DLD1 (cell line): ENCODE data around the gene PIK3R1.

Source experiments
- in situ Hi-C: cut with HindIII; loops from 2 replicates; pipeline ENCODE4 v1.10.0; 2017; ENCODE audit warnings: low sequenced_read_pairs

Gene PIK3R1

DNA sequence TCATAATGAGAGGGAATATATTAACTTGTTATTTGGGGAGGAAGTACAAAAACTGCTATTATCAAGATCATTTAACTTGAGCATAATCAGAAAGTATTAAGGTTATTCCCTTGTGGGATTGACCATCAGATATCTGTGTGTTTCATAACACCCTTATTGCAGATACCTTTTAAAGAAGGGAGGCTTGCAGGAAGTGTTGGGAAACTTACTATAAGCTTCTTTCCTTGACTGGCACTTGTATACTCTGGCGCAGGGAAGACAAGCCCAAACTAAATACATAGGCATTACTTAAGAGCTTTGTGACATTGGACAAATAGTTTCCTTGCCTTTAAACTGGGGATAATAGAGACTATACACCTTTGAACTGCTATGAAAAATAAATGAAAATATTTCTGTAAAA lies 50.9 kb downstream of the PIK3R1 start:
- in situ Hi-C loops: loop anchor here (25.0 kb wide), 2 partner anchors 279 to 1104 kb away; no protein-coding TSS in a partner anchor

DNA sequence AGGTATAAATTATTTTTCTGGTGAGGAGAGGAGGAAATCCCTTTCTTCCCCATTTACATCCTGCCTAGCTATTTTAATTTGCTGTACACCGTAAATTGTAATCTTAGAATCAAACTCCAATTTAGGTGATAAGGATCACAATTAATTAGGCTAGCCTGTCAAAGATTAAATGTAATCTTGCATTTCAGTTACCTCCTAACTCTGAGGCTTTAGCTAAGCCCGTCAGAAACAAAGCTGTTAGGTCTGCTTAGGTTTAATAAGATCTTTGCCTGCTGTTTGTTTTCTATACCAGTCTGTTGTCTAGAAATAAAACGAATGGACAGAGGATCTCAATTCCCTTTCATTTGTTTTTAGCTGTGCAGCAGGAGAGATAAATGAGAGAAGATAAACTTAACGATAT lies 51.5 kb downstream of the PIK3R1 start:
- in situ Hi-C loops: loop anchor here (25.0 kb wide), 2 partner anchors 280 to 1105 kb away; no protein-coding TSS in a partner anchor

DNA sequence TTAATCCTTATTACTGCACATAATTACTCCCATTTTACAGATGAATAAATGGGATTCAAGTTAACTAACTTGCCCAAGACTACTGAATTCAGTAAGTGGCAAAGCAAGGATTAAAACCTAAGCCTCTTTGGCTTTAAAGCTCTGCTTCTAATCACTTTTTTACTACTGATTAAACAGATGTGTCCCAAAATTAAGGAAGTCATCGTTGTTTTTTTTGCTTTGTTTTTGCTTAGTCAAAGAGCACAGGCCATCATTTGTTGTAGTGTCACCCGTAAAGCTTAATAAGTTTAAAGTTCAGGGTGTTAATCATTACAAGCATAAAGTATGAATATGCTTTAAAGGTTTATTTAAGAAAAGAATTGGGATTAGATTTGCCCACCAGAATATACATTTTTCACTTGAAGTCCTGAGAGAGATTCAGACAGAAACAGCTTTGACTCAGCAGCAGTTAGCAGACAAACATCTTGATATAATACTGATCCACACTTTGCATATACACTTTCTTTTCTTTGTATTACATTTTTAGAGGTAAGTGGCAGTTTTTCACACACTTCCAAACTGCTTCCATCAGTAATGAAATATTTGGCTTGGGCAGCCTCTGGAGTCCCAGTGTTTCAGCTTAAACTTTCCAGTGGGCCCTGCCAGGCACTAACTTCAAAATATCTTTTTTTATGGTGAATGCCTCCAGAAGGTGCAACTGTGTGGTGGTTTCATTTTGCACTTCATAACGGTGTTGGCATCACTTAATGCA lies 52.7 kb downstream of the PIK3R1 start:
- in situ Hi-C loops: loop anchor here (25.0 kb wide), 2 partner anchors 281 to 1106 kb away; no protein-coding TSS in a partner anchor

DNA sequence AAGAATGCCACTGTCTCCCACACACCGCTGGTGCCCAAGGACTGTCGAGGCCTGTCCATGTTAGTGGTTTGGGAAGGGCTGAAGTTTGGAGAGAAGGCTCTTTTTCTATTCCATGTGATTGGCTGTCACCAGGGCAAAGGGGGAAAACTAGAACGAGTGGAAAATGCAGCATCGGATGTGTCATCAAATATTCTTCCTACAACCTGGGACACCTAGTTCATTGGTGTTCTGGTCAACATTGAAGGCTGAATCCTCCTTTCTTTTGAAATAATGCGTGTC lies 53.2 kb downstream of the PIK3R1 start:
- in situ Hi-C loops: loop anchor here (25.0 kb wide), 2 partner anchors 281 to 1106 kb away; no protein-coding TSS in a partner anchor

DNA sequence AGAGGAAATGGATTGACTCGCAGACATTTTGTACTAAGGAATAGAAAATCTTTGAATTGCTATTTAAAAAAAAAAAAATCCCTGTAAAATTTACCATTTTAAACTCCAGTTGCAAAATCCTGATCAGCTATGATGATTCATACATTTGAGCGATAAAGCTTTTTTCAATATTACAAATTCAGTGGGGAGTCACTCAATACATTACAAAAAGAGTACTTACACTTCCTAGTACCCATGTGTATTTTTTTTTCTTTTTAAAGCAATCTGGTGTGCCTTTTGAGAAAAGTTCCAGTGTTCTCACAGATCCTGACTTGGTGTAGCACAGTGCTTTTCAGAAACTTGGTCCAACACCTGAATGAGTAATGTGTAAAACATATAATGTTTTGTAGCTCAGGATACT lies 54.3 kb downstream of the PIK3R1 start:
- in situ Hi-C loops: loop anchor here (25.0 kb wide), 2 partner anchors 283 to 1108 kb away; no protein-coding TSS in a partner anchor

DNA sequence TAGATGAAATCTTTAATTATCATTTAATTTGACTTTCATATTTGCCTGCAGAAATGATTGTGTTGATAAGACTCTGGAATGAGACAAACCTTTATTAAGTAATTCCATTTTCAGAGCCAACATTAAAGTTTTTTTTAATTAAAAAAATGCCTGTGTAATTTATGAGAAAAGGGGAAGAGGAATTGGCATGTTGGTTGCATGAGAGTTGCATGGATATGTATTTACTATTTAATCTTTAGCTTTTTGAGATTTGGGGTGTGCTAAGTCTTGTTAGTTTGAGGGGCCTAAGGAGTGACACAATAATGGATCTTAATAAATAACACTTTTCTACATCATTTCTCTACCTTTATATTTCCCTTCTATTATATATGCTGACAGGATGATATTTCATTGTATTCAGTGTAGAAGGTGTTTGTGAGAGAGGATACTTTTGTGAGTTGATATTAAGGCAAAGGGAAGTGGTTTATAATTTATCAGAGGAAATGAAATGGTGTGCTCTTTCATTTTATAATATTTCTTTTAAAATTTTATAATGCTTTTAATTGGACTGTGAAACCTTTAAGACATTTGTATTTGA lies 54.9 kb downstream of the PIK3R1 start:
- in situ Hi-C loops: loop anchor here (25.0 kb wide), 2 partner anchors 283 to 1108 kb away; no protein-coding TSS in a partner anchor

DNA sequence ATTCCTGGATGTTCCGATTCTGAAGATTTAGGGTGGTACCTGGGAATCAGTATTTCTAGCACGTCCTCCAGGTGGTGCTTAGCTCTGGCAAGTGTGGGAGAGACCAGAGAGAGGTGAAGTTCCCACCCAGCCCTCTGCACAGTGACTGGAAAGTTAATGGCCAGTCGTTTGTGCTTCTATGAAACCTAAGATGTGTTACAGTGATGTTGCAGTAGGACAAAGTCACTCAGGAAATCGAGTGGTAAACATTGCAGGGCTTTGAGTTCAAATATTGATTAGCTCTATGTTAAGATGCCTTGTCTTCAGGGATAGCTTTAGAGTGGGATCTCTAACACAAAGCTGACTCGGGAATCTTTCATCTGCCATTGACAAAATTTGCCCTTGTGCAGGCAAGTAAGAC lies 55.6 kb downstream of the PIK3R1 start:
- in situ Hi-C loops: loop anchor here (25.0 kb wide), 2 partner anchors 284 to 1109 kb away; no protein-coding TSS in a partner anchor

DNA sequence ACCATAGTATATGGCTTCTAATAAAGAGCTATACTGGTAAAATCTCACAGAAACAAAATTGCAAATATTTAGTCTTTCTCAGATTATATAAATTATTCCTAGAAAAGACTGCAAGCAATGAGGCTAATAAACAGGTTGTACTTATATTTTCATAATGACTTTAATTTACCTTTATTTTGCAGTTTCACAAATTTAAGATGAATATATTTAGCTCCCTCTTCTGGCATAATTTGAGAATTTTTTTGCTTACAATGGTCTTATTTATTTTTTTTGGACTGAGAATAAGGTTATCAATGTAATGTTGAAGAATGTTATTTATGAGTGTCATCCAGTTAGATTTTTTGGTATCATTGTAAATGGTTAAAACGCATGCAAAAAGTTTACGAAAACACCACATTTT lies 56.7 kb downstream of the PIK3R1 start:
- in situ Hi-C loops: loop anchor here (25.0 kb wide), 2 partner anchors 285 to 1110 kb away; no protein-coding TSS in a partner anchor

- in situ Hi-C loops: loop anchor here (25.0 kb wide), 2 partner anchors 287 to 1112 kb away; no protein-coding TSS in a partner anchor
These were observed 58.3 kb downstream of the PIK3R1 start for GRCh38 chr5:68273717-68274409.

GRCh38 chr5:68274847-68275651 lies 59.5 kb downstream of the PIK3R1 start:
- in situ Hi-C loops: loop anchor here (25.0 kb wide), 2 partner anchors 288 to 1113 kb away; no protein-coding TSS in a partner anchor

GRCh38 chr5:68276740-68277139 lies 61.2 kb downstream of the PIK3R1 start:
- in situ Hi-C loops: no loop called here

- in situ Hi-C loops: no loop called here
These were observed 61.9 kb downstream of the PIK3R1 start for GRCh38 chr5:68277431-68277830.

- in situ Hi-C loops: no loop called here
These were observed 64.4 kb downstream of the PIK3R1 start for GRCh38 chr5:68279984-68280383.

DNA sequence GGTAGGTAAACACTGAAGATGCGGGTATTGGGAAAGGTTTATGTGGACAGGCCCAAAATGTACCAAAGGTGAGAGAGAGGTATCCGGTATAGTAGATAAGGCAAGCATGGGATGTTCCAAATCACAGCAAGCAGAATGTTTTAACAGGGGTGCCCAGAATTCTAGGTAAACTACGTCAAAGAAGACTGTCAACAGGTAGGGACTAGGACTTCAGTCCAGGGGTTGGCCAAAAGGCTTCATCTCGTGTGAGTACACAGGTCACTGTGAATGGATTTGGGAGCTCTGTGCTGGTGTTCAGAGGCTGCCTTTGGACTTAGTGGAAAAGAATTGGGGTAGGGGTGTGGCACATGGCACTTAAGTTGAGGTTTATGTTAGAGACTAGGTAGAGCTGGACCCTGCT lies 66.4 kb downstream of the PIK3R1 start:
- in situ Hi-C loops: no loop called here

GRCh38 chr5:68283766-68284165 lies 68.2 kb downstream of the PIK3R1 start:
- in situ Hi-C loops: no loop called here

DNA sequence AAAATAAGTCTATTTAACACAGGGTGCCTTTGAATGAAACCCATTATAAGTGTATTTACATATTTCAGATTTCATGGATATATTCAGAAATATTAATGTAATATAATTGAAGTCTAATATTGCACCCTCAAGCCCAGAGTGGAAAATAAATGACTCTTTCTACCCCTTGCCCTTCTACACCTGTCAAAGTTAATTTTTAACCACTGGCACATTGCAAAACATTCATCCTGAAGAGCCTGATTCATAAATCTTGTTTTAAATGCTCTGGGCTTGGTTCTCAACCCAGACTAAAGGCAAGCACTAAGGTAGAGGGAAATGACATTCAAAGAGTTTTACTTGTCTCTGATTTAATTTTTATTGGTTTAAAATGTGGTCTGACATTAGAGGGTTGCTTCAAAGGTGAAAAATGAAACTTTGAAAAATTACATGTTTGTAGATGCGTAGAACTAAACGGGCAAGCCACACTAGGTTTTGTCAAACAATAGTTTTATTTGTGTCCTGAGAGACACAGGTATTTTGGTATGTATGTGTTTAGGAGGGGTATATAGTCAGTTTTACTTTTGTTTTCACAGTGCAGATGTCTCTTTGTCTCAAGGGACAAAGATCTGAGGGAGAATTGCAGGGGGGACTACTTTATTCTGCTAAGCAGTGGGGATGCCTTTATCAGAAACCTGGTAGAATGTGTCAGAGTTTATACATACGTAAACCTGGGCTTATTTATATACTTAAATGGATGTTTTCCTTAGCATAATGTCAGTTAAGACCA lies 69.7 kb downstream of the PIK3R1 start:
- in situ Hi-C loops: no loop called here

DNA sequence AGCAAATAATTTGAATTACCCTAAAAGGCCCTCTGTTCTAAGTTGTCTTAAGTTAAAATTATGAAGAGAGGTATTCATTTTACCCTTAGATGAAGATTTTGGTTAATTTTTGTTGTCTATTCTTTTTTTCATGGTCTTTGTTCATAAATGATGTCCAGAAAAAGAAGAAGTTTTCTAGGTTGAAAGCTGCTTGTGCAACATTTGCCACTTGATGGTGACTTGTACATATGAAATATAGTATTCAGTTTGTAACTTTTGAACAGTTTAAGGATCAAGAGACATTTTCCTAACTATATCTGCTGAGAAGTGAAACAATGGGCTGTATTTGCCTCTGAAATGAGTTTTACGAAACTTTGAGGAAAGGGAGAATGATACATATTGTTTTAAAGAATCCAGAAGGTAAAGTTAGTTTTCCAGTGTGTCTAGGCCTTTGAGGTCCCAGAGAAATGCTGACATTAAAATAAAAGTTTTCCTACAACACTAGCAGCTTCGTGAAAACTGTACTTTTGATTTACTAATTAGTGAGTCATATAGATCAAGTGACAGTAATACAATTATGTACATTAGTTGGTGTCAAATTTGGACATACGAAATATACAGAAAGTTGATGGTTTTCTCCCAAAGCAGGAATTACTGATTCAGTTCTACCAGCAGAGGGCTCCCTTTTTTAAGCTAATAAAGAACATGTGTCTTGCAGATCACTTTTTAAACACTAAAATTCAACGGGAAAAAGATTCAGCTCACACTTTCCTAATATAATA lies 70.5 kb downstream of the PIK3R1 start:
- in situ Hi-C loops: no loop called here

DNA sequence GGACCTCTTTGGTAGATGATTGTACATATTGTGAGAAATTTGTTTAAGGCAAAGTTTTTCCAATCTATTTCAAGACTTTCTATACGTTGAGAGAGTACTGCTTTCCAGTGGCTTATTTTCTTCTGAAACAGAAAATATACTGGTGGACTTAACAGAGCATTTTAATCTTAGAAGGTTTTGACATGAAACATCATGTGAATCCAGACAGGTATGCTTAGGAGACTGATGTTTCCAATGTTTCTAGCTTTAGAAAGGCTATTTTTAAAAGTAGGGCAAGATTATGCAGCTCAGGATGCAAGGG lies 71.0 kb downstream of the PIK3R1 start:
- in situ Hi-C loops: no loop called here

- in situ Hi-C loops: no loop called here
These were observed 72.0 kb downstream of the PIK3R1 start for GRCh38 chr5:68287631-68287975.
